Trophoblast cell (in vitro differentiated cells and primary cell): Measurements from ENCODE around the gene ZNF474.

Experiments used
- DNase-seq, 2 donors: peaks; one replicate each; pipeline ENCODE4 v3.0.0-alpha.2; 2016
- H2AFZ ChIP-seq: 2 replicates; pipeline ENCODE4 v1.6.1; 2013; ENCODE audit warnings: low read length, moderate library complexity, mild to moderate bottlenecking; ENCODE audit not compliant: insufficient read depth, poor library complexity
- H2AK5ac ChIP-seq: 2 replicates; pipeline ENCODE4 v1.6.1; 2013; ENCODE audit warnings: mild to moderate bottlenecking, low read length
- H2BK120ac ChIP-seq: 2 replicates; pipeline ENCODE4 v1.6.1; 2013; ENCODE audit warnings: low read length, mild to moderate bottlenecking, moderate library complexity; ENCODE audit not compliant: insufficient read depth, poor library complexity
- H2BK12ac ChIP-seq: 2 replicates; pipeline ENCODE4 v1.6.1; 2013; ENCODE audit warnings: mild to moderate bottlenecking, low read length, moderate library complexity
- H2BK5ac ChIP-seq: 2 replicates; pipeline ENCODE4 v1.6.1; 2013; ENCODE audit warnings: low read length, low read depth, moderate library complexity, mild to moderate bottlenecking; ENCODE audit not compliant: poor library complexity
- H3K14ac ChIP-seq: 2 replicates; pipeline ENCODE4 v1.6.1; 2013; ENCODE audit warnings: mild to moderate bottlenecking, low read length
- H3K18ac ChIP-seq: 2 replicates; pipeline ENCODE4 v1.6.1; 2013; ENCODE audit warnings: mild to moderate bottlenecking, low read length
- H3K23ac ChIP-seq: 2 replicates; pipeline ENCODE4 v1.6.1; 2013; ENCODE audit warnings: low read length
- H3K27ac ChIP-seq: 2 replicates; pipeline ENCODE4 v1.5.1; 2013; ENCODE audit warnings: low read depth, mild to moderate bottlenecking, inconsistent platforms, low read length, moderate library complexity
- H3K27me3 ChIP-seq: 2 replicates; pipeline ENCODE4 v1.6.1; 2013; ENCODE audit warnings: inconsistent platforms, mild to moderate bottlenecking, low read length, moderate library complexity; ENCODE audit not compliant: insufficient read depth
- H3K36me3 ChIP-seq, 2 experiments: 1 replicate in 1 of 2; 2 replicates in 1 of 2; pipeline ENCODE4 v1.6.1; 2013; ENCODE audit warnings: low read length in 2 of 2, mild to moderate bottlenecking in 2 of 2, moderate library complexity in 1 of 2; ENCODE audit not compliant: insufficient read depth in 2 of 2, control insufficient read depth in 1 of 2
- H3K4ac ChIP-seq: 2 replicates; pipeline ENCODE4 v1.6.1; 2013; ENCODE audit warnings: low read depth, mild to moderate bottlenecking, low read length, moderate library complexity
- H3K4me1 ChIP-seq, 2 experiments: 1 replicate in 1 of 2; 2 replicates in 1 of 2; pipeline ENCODE4 v1.6.1; 2013; ENCODE audit warnings: low read length in 2 of 2, mild to moderate bottlenecking in 2 of 2, moderate library complexity in 1 of 2; ENCODE audit not compliant: insufficient read depth in 2 of 2, control insufficient read depth in 1 of 2
- H3K4me2 ChIP-seq: 2 replicates; pipeline ENCODE4 v1.6.1; 2013; ENCODE audit warnings: inconsistent platforms, mild to moderate bottlenecking, low read length, moderate library complexity
- H3K4me3 ChIP-seq: 2 replicates; pipeline ENCODE4 v1.5.1; 2013; ENCODE audit warnings: mild to moderate bottlenecking, low read depth, low read length, inconsistent platforms
- H3K79me1 ChIP-seq: one replicate; pipeline ENCODE4 v1.6.1; 2013; ENCODE audit warnings: low read length
- H3K79me2 ChIP-seq: 2 replicates; pipeline ENCODE4 v1.6.1; 2013; ENCODE audit warnings: low read length, mild to moderate bottlenecking; ENCODE audit not compliant: control insufficient read depth, insufficient read depth, poor library complexity
- H3K9ac ChIP-seq: 2 replicates; pipeline ENCODE4 v1.6.1; 2013; ENCODE audit warnings: mild to moderate bottlenecking, low read length
- H3K9me3 ChIP-seq: 2 replicates; pipeline ENCODE4 v1.6.1; 2013; ENCODE audit warnings: low read depth, mild to moderate bottlenecking, control low read depth, inconsistent platforms, low read length; ENCODE audit not compliant: insufficient read depth
- H4K12ac ChIP-seq: 2 replicates; pipeline ENCODE4 v1.6.1; 2013; ENCODE audit warnings: low read depth, mild to moderate bottlenecking, low read length, moderate library complexity
- H4K8ac ChIP-seq: 2 replicates; pipeline ENCODE4 v1.6.1; 2013; ENCODE audit warnings: low read depth, mild to moderate bottlenecking, low read length, moderate library complexity
- H4K91ac ChIP-seq: one replicate; pipeline ENCODE4 v1.6.1; 2013; ENCODE audit warnings: low read depth, mild to moderate bottlenecking, low read length, moderate library complexity
- WGBS: extraction: QIAGEN DNeasy Blood & Tissue Kit; methylation state at CpG from one replicate; pipeline ENCODE4 v1.1.7; 2013; ENCODE audit warnings: missing lambda C conversion rate; ENCODE audit not compliant: insufficient read length, insufficient coverage; ENCODE audit errors: extremely low coverage; 5-methylcytosine and 5-hydroxymethylcytosine counted together

The ZNF474 gene

GRCh38 chr5:122102825-122103224, 26.5 kb upstream of the ZNF474 start:
- no peaks in the 10 kb centered on the region for H3K9me3 ChIP-seq
- WGBS: no CpG with 5 or more reads among the region's 1 CpG
- H3K4ac ChIP-seq: no peak overlapping the region
- H2BK120ac ChIP-seq: no peak overlapping the region
- no peaks in the 10 kb centered on the region for H3K36me3 ChIP-seq
- no peak overlapping the region for H3K14ac ChIP-seq
- H2AFZ ChIP-seq: no peak overlapping the region
- H4K8ac ChIP-seq: no peak overlapping the region
- no peak overlapping the region for H3K4me3 ChIP-seq
- no peak overlapping the region for H2BK5ac ChIP-seq
- no peaks in the 10 kb centered on the region for H3K79me1 ChIP-seq
- no peaks in the 10 kb centered on the region for H3K79me2 ChIP-seq
- H2BK12ac ChIP-seq: no peak overlapping the region
- H3K4me1 ChIP-seq: peaks cover 4 to 5% of the 10 kb centered on the region in 2 experiments
- no peak overlapping the region for H4K91ac ChIP-seq
- H3K27me3 ChIP-seq: no peaks in the 10 kb centered on the region
- no peak overlapping the region for H3K27ac ChIP-seq
- H3K18ac ChIP-seq: no peak overlapping the region
- no peak for DNase-seq
- no peak overlapping the region for H2AK5ac ChIP-seq
- H3K9ac ChIP-seq: no peak overlapping the region
- no peak overlapping the region for H3K23ac ChIP-seq
- no peak overlapping the region for H3K4me2 ChIP-seq
- H4K12ac ChIP-seq: no peak overlapping the region

GRCh38 chr5:122105909-122106308, 23.4 kb upstream of the ZNF474 start:
- H3K23ac ChIP-seq: no peak overlapping the region
- no peak overlapping the region for H4K8ac ChIP-seq
- H3K4ac ChIP-seq: no peak overlapping the region
- H2BK5ac ChIP-seq: no peak overlapping the region
- H3K4me3 ChIP-seq: no peak overlapping the region
- no peaks in the 10 kb centered on the region for H3K79me1 ChIP-seq
- no peak overlapping the region for H2BK120ac ChIP-seq
- H4K91ac ChIP-seq: no peak overlapping the region
- no peak overlapping the region for H3K9ac ChIP-seq
- H2AFZ ChIP-seq: no peak overlapping the region
- DNase-seq: no peak
- no peak overlapping the region for H3K27ac ChIP-seq
- no peak overlapping the region for H2AK5ac ChIP-seq
- no peak overlapping the region for H3K4me2 ChIP-seq
- no peaks in the 10 kb centered on the region for H3K36me3 ChIP-seq
- no peak overlapping the region for H4K12ac ChIP-seq
- H3K18ac ChIP-seq: no peak overlapping the region
- 100% methylated on average over 1 of the region's 2 CpGs for WGBS
- H3K27me3 ChIP-seq: no peaks in the 10 kb centered on the region
- no peaks in the 10 kb centered on the region for H3K4me1 ChIP-seq
- H3K79me2 ChIP-seq: no peaks in the 10 kb centered on the region
- H2BK12ac ChIP-seq: no peak overlapping the region
- no peaks in the 10 kb centered on the region for H3K9me3 ChIP-seq
- H3K14ac ChIP-seq: no peak overlapping the region

- Histone ChIP-seq H3K27ac (no peak overlapping the region), H3K27me3 (no peaks in the 10 kb centered on the region), H2BK12ac (no peak overlapping the region), H2BK120ac (no peak overlapping the region), H3K4me1 (no peaks in the 10 kb centered on the region), H2AK5ac (no peak overlapping the region), H3K4me3 (no peak overlapping the region), H3K36me3 (no peaks in the 10 kb centered on the region), H3K23ac (no peak overlapping the region), H3K79me1 (no peaks in the 10 kb centered on the region), H3K9me3 (no peaks in the 10 kb centered on the region), H3K4ac (no peak overlapping the region), H3K14ac (no peak overlapping the region), H4K12ac (no peak overlapping the region), H3K4me2 (no peak overlapping the region), H4K91ac (no peak overlapping the region), H4K8ac (no peak overlapping the region), H2BK5ac (no peak overlapping the region), H3K18ac (no peak overlapping the region), H3K79me2 (no peaks in the 10 kb centered on the region), H3K9ac (no peak overlapping the region), H2AFZ (no peak overlapping the region)
- no CpG with 5 or more reads among the region's 4 CpGs for WGBS
- DNase-seq: no peak
Measured at GRCh38 chr5:122107016-122107415, 22.3 kb upstream of the ZNF474 start.

GRCh38 chr5:122110987-122111386, 18.4 kb upstream of the ZNF474 start:
- DNase-seq: no peak
- WGBS: no CpG with 5 or more reads among the region's 3 CpGs
- no peaks in the 10 kb centered on the region for H3K4me1 ChIP-seq
- no peaks in the 10 kb centered on the region for H3K79me1 ChIP-seq
- H3K4me2 ChIP-seq: no peak overlapping the region
- no peak overlapping the region for H2BK120ac ChIP-seq
- H4K12ac ChIP-seq: no peak overlapping the region
- no peak overlapping the region for H3K14ac ChIP-seq
- no peaks in the 10 kb centered on the region for H3K79me2 ChIP-seq
- H3K18ac ChIP-seq: no peak overlapping the region
- no peak overlapping the region for H4K91ac ChIP-seq
- no peaks in the 10 kb centered on the region for H3K36me3 ChIP-seq
- H2AFZ ChIP-seq: no peak overlapping the region
- H3K4me3 ChIP-seq: no peak overlapping the region
- no peaks in the 10 kb centered on the region for H3K27me3 ChIP-seq
- H2AK5ac ChIP-seq: no peak overlapping the region
- H4K8ac ChIP-seq: no peak overlapping the region
- H3K23ac ChIP-seq: no peak overlapping the region
- H3K9ac ChIP-seq: no peak overlapping the region
- H2BK5ac ChIP-seq: no peak overlapping the region
- H3K4ac ChIP-seq: no peak overlapping the region
- H2BK12ac ChIP-seq: no peak overlapping the region
- H3K27ac ChIP-seq: no peak overlapping the region
- H3K9me3 ChIP-seq: no peaks in the 10 kb centered on the region
